NCI-H446 (cell line): ENCODE measurements around the gene DNAI1.
"Not testable (repeated sequence)": the region's sequence is repeated elsewhere in the genome, so short reads cannot be mapped to it uniquely, and the experiment has no call there.

Experiments
- DNase-seq, 2 experiments: peaks; one replicate each; lab custom pipeline; 2025; lab: John Stamatoyannopoulos, UW

The DNAI1 gene

DNA sequence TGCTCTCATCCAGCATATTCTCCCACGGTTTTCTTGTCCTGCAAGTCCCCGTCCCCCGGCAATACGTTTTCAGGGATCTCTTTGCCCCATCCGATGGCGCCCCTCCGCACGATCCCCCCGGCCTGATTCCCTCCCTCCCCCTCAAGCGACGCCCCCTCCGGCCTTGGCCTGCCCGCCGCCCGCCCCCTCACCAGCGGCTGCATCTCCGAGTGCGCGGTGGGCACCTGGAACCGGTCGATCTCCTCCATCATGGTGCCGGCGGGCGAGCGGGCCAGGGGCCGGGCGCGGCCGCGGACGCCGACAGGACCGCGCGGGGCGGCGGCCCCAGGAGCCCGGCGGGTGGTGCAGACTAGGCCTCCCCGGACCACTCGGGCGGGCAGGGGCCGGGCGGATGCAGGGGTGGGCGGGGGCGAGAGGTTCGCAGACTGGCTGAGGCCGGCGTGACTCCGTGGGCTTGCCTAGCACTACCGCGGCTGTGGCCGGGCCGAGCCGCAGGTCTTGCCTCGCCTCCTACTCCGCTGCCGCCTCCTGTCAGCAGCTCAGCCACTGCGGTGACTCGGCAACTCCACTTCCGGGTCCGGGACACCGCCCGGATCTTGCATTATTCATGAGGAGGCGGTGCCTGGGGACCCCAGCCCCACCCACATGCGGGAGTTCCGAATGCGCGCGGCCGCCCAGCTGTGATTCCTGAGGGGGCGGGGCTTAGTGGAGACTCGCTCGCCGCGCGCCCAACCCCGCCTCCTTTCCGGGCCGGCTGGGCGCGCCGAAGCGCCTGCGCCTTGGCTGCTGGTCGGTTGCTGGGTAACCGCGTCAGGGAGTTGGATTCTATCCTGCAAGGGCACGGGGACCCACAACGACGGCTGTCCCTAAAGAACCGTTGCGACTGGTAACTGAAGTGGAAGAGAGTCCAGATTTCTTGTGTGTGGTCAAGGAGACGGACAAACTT is at the start of gene DNAI1, which contains the start of gene FAM219A:
Gene DNAI1 (plus strand): TSS at position 793 of the 946 bp plus-strand sequence. CDS start 201 bp downstream, outside the sequence.
Gene FAM219A (minus strand): TSS at position 558 of the 946 bp plus-strand sequence. CDS start 307 bp downstream, at position 251.
- DNase-seq = peak; percentile 98 to 100

- no peak for DNase-seq
Observed at GRCh38 chr9:34409154-34409553, 49.5 kb upstream of the DNAI1 start.

DNA sequence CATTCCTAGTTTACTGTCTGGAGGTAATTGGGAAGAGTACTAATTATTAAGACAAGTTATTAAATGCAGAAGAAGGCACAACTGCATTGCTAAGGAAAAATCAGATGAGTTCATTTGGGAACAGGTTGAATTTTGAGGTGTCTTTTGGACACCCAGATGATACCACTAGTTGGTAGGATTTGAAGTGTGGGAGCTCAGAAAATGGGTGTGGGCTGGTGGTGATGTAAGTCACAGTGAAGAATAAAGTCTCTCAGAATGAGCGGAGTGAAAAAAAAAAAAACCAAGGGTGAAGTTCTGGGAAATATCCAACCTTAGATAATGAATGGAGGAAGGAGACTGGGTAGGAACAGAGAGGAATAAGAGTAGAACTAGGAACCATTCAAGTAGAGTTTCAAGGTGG is 46.3 kb upstream of the DNAI1 start:
- DNase-seq = no peak

DNA sequence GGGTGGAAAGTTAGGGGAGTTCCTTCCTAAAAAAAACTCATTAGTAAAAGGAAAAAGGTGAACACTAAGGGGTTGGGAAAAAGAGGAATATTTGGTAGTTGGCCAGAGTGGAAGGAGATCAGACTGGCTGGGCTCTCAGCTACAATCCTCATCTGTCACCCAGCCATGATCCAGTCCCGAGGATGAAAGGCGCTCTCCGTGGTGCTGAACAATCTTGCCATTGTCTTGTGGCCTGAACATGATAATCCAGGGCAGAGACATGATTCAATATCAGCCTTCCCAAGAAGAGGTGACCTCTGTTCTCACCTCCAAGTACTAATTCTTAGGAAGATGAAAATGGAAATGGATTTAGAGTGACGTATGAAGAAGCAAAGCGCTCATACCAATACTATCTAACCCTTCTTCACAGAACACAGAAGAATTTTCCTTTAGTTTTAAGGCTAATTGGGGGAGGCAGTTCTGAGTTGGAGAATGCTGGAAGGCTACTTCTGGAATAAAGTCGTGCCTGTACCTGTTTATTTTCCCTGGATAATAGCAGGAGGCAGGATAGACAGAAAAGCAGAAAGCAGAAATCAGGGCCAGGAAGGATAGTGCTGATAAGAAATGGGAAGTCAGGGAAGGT is 45.3 kb upstream of the DNAI1 start:
- no peak for DNase-seq

GRCh38 chr9:34417734-34418133 is 40.9 kb upstream of the DNAI1 start:
- DNase-seq = no peak

- no peak for DNase-seq
Observed at GRCh38 chr9:34419716-34420504, 38.7 kb upstream of the DNAI1 start.

GRCh38 chr9:34426347-34427074 is 32.1 kb upstream of the DNAI1 start:
- no peak for DNase-seq

DNA sequence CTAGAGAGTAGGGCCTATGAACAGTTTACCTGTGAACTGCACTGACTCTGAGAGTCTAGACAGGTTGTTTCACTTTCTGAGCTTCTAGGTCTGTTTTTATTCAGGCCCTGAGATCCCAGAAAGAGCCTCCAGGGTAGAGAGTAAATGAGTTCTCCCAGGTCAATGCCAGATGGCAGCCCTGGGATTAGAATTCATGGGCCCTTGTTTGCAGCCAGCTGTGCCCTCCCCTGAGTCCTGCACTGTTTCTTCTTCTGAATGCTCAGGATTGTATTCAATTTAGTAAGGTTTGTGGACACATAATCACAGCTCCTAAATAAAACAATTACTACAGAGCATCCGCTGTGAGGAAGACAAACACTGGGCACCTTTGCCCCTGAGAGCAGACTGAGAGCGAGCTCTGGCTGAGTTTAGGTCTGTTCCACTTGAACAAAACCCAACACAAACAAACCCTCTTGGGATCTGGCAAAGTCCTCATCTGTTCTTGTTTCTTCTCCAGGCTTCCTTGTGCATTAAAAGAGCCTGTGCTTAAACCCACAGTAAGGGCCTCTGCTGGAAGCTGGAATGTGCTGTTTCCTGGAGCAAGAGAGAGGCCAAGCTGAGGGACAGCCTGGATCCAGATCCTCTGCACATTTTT is 30.2 kb upstream of the DNAI1 start:
- peak; percentile 59 to 71 for DNase-seq

- peak; percentile 92 to 96 for DNase-seq
Observed at GRCh38 chr9:34430843-34431437, 27.7 kb upstream of the DNAI1 start.

DNA sequence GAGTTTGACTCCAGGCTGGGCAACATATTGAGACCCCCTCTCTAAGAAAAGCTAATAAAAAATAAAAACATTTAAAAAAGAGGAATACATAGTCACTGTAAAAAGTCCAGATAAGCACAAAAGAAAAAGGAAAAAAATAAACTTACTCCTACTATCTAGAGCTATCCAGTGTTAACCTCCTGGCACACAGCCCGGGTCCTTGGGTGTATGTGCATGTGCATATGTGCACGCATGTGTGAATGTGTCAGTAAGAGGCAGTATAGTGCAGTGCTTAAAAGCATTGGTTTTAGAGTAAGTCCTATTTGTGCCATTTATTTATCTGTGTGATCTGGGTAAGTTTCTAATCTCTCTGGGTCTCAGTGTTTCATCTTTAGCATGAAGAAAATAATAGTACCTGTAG is 26.9 kb upstream of the DNAI1 start:
- DNase-seq = peak in 1 of 2 experiments; percentile 62

- peak; percentile 71 to 82 for DNase-seq
Observed at GRCh38 chr9:34437006-34437925, 21.3 kb upstream of the DNAI1 start.

DNA sequence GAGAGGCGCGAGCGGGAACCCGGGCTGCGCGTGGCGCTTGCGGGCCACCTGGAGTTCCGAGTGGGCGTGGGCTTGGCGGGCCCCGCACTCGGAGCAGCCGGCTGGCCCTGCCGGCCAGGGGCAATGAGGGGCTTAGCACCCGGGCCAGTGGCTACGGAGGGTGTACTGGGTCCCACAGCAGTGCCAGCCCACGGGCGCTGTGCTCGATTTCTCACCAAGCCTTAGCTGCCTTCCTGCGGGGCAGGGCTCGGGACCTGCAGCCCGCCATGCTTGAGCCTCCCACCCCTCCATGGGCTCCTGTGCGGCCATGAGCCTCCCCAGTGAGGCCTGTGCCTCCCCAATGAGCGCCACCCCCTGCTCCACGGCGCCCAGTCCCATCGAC is 20.7 kb upstream of the DNAI1 start:
- not testable (repeated sequence) for DNase-seq

DNA sequence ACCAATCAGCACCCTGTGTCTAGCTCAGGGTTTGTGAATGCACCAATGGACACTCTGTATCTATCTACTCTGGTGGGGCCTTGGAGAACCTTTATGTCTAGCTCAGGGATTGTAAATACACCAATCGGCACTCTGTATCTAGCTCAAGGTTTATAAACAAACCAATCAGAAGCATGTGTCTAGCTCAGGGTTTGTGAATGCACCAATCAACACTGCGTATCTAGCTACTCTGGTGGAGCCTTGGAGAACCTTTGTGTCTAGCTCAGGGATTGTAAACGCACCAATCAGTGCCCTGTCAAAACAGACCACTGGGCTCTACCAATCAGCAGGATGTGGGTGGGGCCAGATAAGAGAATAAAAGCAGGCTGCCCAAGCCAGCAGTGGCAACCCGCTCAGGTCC is 20.1 kb upstream of the DNAI1 start:
- DNase-seq = not testable (repeated sequence)

DNA sequence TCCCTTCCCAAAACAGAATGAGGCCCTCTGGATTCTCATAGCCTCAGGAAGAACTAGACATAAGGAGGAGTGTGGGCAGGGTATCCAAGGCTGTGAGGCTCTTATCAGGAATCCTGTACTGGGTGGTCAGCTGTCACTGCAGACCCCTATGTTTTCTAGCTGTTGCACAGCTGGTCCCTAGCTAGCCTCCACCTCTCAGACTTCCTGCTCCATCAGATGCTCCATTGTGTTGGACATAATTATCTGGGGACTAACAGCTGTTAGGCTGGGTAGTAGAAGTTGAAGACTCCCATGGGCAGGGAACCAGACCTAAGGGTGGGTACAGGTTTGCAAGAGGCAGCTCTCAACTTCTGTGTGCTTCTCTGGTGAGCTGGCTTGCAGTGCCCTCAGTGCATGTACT is 18.6 kb upstream of the DNAI1 start:
- DNase-seq = no peak

DNA sequence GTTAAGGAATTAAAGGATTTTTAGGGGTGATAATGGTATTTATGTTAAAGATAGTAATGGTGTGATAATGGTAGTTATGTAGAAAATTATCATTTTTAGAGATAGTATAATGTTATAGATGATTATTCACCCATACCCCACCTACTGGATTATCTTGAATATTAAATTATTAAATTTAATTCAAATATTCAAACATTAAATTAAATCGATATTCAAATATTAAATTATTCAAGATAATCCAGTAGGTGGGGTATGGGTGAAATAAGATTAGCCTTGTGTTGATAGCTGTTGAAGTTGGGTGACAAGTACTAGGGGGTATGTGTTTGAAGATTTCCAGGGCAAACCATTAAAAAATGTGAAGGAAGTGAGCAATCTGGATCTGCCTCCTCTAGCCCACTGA is 15.8 kb upstream of the DNAI1 start:
- DNase-seq = no peak

DNA sequence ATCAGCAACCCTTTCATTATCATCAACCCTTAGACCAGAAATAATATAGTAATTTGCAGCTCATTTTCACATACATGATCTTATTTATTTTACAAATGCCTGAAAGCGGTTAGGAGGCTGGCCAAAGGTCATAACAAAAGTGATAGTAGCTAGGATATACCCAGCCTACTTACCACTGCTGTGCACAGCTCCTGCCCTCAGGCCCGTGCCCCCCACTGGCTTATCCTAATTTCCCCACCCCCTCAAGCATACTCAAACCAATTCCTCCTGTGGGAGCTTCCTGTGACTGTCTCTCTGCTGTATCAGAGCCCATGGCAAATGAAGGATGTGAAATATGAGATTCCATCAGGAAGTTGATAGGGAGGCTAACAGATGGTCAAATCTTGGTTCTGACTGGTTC is 15.1 kb upstream of the DNAI1 start:
- no peak for DNase-seq

DNA sequence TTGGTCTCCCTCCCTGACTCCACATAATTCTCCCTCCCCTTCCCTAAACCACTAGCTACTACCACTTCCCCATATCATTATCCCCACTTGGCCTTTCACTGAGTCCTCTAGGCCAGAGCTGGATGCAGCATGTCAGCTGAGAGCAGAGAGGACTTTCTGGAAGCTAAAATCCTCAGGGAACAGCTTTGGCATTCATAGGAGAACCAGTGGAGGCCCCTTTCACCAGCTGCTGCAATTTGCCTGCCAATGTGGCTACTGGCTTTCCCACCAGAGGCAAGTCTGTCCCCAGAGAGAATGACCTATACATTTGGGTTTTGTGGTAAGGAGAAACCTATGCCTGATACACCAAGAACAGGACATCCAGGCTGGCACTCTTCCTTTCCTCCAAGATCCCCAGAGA is 14.6 kb upstream of the DNAI1 start:
- peak; percentile 17 to 72 for DNase-seq

GRCh38 chr9:34446468-34446891 is 12.1 kb upstream of the DNAI1 start:
- no peak for DNase-seq

DNA sequence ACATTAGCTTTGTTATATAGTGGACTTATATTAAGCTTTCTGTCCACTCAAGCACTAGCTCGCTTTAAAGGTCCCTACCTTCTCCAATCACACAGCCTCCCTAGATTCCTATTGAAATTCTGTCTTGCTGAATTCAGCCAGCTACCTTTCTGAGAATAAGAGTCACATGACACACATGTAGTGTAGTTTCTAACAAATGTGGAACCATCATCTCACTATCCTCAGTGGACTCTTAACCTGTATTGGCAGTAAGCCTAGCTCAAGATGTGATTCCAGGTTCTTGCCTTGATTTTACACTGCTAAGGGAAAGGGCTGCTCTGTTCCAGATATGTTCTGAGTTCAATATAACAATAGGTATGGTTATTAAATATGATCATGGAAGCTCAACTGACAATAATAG is 11.7 kb upstream of the DNAI1 start:
- DNase-seq = no peak

- DNase-seq = no peak
Observed at GRCh38 chr9:34450644-34451043, 8.0 kb upstream of the DNAI1 start.
